ENCODE measurements around the gene GNA12. TPM values are rescaled to one million over a fixed set of nuclear protein-coding genes. Genes with fewer than 3 reads are reported as not detected.

The GNA12 gene
- total and polyA plus RNA-seq, 9 of the 15 experiments (the other 6 are each of a cell fraction or from before 2014, with no cell fraction given) = 0.65 to 32.7 (median 9.6) TPM

- ChIA-PET CTCF (ENCODE audit: low intra/inter-chr PET ratio) (no interaction called here), POLR2A (interaction anchor here (0.5 to 2.2 kb wide), 17 partner anchors 13 to 1708 kb away, joined by 3 to 22 read pairs (median 3); no protein-coding TSS in a partner anchor)
- Histone ChIP-seq H3K79me2 (ENCODE audit: control insufficient read depth, insufficient read depth, low read length) (peaks cover 19% of the 10 kb centered on the region; the same call in 2 of the 3 replicates), H4K20me1 (replicated peaks; ENCODE audit: control insufficient read depth, insufficient read depth, low read length) (0 out of 2 replicates have a peak, but pooled peaks cover 3% of the 10 kb centered on the region), H2AFZ (ENCODE audit: low read depth, low read length) (peak overlapping the region; percentile 86), H3K27me3 (ENCODE audit: control insufficient read depth in 2 of 2, insufficient read depth in 2 of 2, low read length in 2 of 2) (no peaks in the 10 kb centered on the region), H3K4me1 (replicated peaks in 1 of 2; ENCODE audit: control insufficient read depth in 2 of 2, insufficient read depth in 2 of 2, low read length in 2 of 2) (peaks cover 32 to 58% of the 10 kb centered on the region in 2 experiments), H3K36me3 (ENCODE audit: control insufficient read depth, insufficient read depth, low read length) (peaks cover 6% of the 10 kb centered on the region; the same call in 1 of the 3 replicates), H3K4me2 (ENCODE audit: insufficient read depth, low read length) (peak overlapping the region; percentile 66), H3K9ac (ENCODE audit: insufficient read depth in 1 of 2, low read depth in 2 of 2, low read length in 2 of 2) (peak overlapping the region; percentile 41 to 74), H3K4me3 (peak overlapping the region; percentile 17; the same call in 1 of the 2 replicates), H3K9me3 (replicated peaks; ENCODE audit: control insufficient read depth, insufficient read depth, low read depth, low read length) (no peaks in the 10 kb centered on the region), H3K9me1 (ENCODE audit: control insufficient read depth, insufficient read depth, low read length) (no peaks in the 10 kb centered on the region), H3K27ac (ENCODE audit: extremely low read depth, low read depth, low read length) (peak overlapping the region; percentile 95)
- peak; percentile 97 for FAIRE-seq
- in situ Hi-C loops (cut with MboI) = no loop called here
- ATAC-seq = peak; percentile 93
- DNase-seq (ENCODE audit: extremely low read depth in 1 of 4, low spot score in 3 of 4) = peak; percentile 70 to 94 (median 74)
- no TSS peak for BruUV-seq (replicated peaks)
- intact Hi-C loops (cut with micrococcal nuclease) = loop anchor here (2.0 to 10.0 kb wide), 3 partner anchors 23 to 87 kb away; partner anchors contain the start of gene GNA12
- 1% methylated on average over 12 of the region's 12 CpGs for WGBS (ENCODE audit: insufficient coverage, low coverage, missing lambda C conversion rate)
- TF ChIP-seq TEAD4 (IDR thresholded peaks at IDR 0.05; ENCODE audit: low read length) = peak; percentile 58
- TF ChIP-seq TEAD4 (CRISPR knock-in tag; IDR thresholded peaks at IDR 0.05; ENCODE audit: borderline replicate concordance) = no peak
- TF ChIP-seq DIDO1 (tag; IDR thresholded peaks at IDR 0.05; ENCODE audit: low read depth) = no peak
- no peak for TF ChIP-seq ZNF212 (CRISPR knock-in tag; IDR thresholded peaks at IDR 0.05)
- TF ChIP-seq RBM17 (IDR thresholded peaks at IDR 0.05; ENCODE audit: borderline replicate concordance, low read depth, low read length) = no peak
- peak in 1 of 2 experiments; percentile 71 for TF ChIP-seq AFF1 (IDR thresholded peaks at IDR 0.05; ENCODE audit: low read depth in 1 of 2, partially characterized antibody in 2 of 2)
- TF ChIP-seq TAF9B (IDR thresholded peaks at IDR 0.05; ENCODE audit: partially characterized antibody) = peak; percentile 88
- no peak for TF ChIP-seq RFX7 (CRISPR knock-in tag; IDR thresholded peaks at IDR 0.05)
- TF ChIP-seq ZNF589 (CRISPR knock-in tag; IDR thresholded peaks at IDR 0.05; ENCODE audit: low read depth) = peak; percentile 42; the same call in 1 of the 2 replicates
- peak; percentile 50; the same call in 1 of the 2 replicates for TF ChIP-seq MECOM (CRISPR knock-in tag; IDR thresholded peaks at IDR 0.05)
- no peak for TF ChIP-seq ZNF518B (CRISPR knock-in tag; IDR thresholded peaks at IDR 0.05)
- no peak for TF ChIP-seq ZNF655 (CRISPR knock-in tag; IDR thresholded peaks at IDR 0.05)
These were observed 86.0 kb downstream of the GNA12 start for GRCh38 chr7:2757904-2758672.

Data from K562 (cell line).